Rectal smooth muscle tissue (tissue), 1 donor: Measurements from ENCODE around the gene BCL7B.
"Not testable (repeated sequence)": the region's sequence is repeated elsewhere in the genome, so short reads cannot be mapped to it uniquely, and the experiment has no call there.

Experiments
- H3K27ac ChIP-seq: one replicate; pipeline ENCODE4 v1.7.0; 2013; ENCODE audit warnings: low read depth, low read length, inconsistent platforms
- H3K27me3 ChIP-seq: one replicate; pipeline ENCODE4 v1.7.0; 2013; ENCODE audit warnings: low read length; ENCODE audit not compliant: control insufficient read depth, insufficient read depth
- H3K36me3 ChIP-seq: one replicate; pipeline ENCODE4 v1.7.0; 2013; ENCODE audit warnings: low read length; ENCODE audit not compliant: control insufficient read depth, insufficient read depth
- H3K4me1 ChIP-seq: one replicate; pipeline ENCODE4 v1.7.0; 2013; ENCODE audit warnings: low read length; ENCODE audit not compliant: control insufficient read depth, insufficient read depth
- H3K4me3 ChIP-seq: one replicate; pipeline ENCODE4 v1.7.0; 2013; ENCODE audit warnings: low read length
- H3K9ac ChIP-seq: one replicate; pipeline ENCODE4 v1.7.0; 2013; ENCODE audit warnings: low read length

The BCL7B gene

DNA sequence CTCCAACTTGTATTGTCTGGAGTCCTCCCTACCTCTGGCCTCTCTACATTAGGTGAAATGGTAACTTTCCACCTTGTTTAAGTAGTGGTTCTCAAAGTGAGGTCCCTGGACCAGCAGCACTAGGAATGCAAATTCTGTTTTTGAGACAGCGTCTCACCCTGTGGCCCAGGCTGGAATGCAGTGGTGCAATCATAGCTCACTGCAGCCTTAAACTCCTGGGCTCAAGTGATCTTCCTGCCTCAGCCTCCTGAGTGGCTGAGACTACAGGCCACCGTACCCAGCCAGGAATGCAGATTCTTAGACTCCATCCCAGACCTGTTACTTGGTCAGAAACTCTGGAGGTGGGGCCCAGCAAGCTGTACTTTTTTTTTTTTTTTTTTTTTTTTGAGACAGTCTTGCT is 27.7 kb upstream of the BCL7B start:
- no peaks in the 10 kb centered on the region for H3K36me3 ChIP-seq
- H3K4me3 ChIP-seq: no peak overlapping the region
- H3K27ac ChIP-seq: no peak overlapping the region
- H3K27me3 ChIP-seq: peaks cover 2% of the 10 kb centered on the region
- H3K9ac ChIP-seq: no peak overlapping the region
- H3K4me1 ChIP-seq: peaks cover 2% of the 10 kb centered on the region

DNA sequence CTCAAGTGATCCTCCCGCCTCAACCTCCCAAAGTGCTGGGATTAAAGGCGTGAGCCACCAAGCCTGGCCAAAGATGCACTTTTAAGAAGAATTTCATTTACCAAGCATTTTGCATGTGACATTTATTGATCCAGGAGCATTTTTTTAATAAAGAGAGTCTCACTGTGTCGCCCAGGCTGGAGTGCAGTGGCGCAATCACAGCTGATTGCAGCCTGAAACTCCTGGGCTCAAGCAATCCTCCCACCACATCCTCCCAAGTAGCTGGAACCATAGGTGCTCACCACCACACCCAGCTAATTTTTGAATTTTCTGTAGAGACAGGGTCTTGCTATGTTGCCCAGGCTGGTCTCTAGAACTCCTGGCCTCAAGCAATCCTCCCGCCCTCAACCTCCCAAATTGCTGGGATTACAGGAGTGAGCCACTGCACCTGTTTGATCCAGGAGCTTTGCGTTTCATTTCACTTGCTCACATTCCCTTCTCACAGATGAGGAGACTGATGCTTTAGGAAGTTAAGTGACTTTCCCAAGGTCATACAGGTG is 25.2 kb upstream of the BCL7B start:
- Histone ChIP-seq H3K27me3 (peaks cover under 1% of the 10 kb centered on the region), H3K36me3 (no peaks in the 10 kb centered on the region), H3K9ac (no peak overlapping the region), H3K4me3 (no peak overlapping the region), H3K27ac (no peak overlapping the region), H3K4me1 (peaks cover under 1% of the 10 kb centered on the region)

DNA sequence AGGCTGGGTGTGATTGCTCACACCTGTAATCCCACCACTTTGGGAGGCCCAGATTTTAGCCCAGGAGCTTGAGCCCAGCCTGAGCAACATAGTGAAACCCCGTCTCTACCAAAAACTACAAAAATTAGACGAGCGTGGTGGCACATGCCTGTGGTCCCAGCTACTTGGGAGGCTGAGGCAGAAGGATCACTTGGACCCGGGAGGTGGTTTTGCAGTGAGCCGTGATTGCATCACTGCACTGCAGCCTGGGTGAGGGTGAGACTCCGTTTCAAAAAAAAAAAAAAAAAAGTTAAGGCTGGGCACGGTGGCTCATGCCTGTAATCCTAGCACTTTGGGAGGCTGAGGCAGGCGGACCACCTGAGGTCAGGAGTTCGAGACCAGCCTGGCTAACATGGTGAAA is 23.5 kb upstream of the BCL7B start:
- not testable (repeated sequence) for H3K4me3 ChIP-seq, H3K9ac ChIP-seq, H3K36me3 ChIP-seq, H3K27me3 ChIP-seq, H3K27ac ChIP-seq, H3K4me1 ChIP-seq

DNA sequence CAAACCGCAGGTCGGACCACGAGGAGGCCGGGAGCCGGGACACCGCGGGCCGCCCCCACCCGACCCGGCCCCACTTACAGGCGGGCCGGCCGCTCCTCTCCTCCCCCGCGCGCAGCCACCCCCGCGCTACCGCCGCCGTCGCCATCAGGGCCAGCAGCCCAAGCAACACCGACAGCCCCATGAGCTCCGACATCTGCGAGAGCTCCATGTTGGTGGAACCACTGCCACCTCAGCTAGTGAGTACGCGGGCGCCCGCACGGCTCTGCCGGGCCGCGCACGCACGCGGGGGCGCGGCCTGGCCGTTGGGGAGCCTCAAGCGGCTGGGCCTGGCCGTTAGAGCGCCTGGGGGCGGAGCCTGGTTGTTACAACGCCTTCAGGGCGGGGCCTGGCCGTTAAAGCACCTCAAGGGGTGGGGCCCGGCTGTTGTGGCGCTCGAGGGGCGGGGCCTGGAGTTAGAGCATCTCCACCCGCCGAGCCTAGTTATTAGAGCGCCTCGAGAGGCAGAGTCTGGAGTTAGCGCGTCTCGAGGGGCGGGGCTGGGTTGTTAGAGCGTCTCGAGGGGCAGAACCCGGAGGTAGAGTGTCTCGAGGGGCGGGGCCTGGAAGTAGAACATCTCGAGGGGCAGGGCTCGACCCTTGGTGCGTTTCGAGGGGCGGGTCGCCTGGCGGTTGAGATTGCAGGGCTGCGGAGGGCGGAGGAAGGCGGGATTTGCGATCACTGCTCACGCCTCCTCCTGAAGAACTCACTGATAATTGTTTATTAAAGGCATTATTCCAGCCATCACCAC is 21.0 kb upstream of the BCL7B start, which contains the start of gene TBL2:
TSS of gene TBL2 (minus strand) at position 238 of the 787 bp plus-strand sequence. CDS start at position 208, 30 bp downstream.
- peak within 1 kb of the TSS; percentile 75 for H3K27ac ChIP-seq
- peaks cover 3% of the 10 kb centered on the region for H3K4me1 ChIP-seq
- H3K36me3 ChIP-seq: peaks cover 11% of the 10 kb centered on the region
- peak within 1 kb of the TSS; percentile 90 for H3K9ac ChIP-seq
- H3K4me3 ChIP-seq: peak within 1 kb of the TSS; percentile 88
- no peaks in the 10 kb centered on the region for H3K27me3 ChIP-seq

DNA sequence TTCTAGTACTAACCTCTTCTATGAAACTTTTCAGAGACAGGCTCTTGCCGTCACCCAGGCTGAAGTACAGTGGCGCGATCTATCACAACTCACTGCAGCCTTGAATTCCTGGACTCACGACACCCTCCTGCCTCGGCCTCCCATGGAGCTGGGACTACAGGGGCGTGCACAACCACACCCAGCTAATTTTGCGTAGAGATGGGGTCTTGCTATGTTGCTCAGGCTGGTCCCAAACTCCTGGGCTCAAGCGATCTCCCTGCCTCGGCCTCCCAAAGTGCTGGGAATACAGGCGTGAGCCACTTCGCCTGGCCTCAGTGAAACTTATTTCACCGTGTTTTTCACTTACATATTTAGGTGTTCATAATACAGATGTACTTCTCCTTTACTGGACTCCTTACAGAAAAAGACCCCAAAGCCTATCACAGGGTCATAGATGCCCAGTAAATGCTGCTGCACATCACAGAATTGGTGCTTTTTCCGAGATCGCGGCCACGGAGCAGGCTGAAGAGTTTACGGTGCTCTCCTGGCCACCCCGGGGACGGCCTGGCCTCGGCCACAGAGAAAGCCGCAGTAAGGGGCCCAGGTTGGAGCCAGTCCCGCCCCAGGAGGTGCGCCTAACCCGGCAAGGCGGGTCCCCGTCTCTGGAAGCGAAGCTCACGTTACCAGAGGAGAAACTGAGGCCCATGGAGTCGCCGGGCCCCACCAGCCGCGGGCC is 20.3 kb upstream of the BCL7B start:
- no peaks in the 10 kb centered on the region for H3K27me3 ChIP-seq
- H3K4me1 ChIP-seq: peaks cover 3% of the 10 kb centered on the region
- H3K9ac ChIP-seq: peak overlapping the region; percentile 90
- peak overlapping the region; percentile 88 for H3K4me3 ChIP-seq
- H3K36me3 ChIP-seq: peaks cover 19% of the 10 kb centered on the region
- H3K27ac ChIP-seq: peak overlapping the region; percentile 75

DNA sequence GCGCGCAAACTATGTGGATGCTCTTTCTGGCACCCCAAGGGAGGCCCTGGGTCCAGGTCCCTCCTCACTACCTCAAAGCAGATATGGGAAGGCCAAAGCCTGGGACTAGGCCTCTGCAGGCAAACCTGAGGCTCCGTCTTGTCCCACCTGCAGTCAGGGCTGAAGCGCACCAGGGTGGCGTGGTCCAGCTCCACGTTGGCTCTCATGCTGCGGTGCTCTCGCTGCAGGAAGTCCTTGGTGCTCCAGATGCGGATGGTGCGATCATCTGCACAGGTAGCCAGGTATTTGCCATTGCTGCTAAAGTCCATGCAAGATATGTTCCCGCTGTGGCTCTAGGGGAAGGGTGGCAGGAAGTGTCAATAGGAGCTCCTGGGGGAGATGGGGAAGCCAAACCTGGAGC is 16.3 kb upstream of the BCL7B start:
- H3K9ac ChIP-seq: no peak overlapping the region
- H3K4me1 ChIP-seq: peaks cover 3% of the 10 kb centered on the region
- no peak overlapping the region for H3K4me3 ChIP-seq
- no peak overlapping the region for H3K27ac ChIP-seq
- no peaks in the 10 kb centered on the region for H3K27me3 ChIP-seq
- peaks cover 41% of the 10 kb centered on the region for H3K36me3 ChIP-seq

DNA sequence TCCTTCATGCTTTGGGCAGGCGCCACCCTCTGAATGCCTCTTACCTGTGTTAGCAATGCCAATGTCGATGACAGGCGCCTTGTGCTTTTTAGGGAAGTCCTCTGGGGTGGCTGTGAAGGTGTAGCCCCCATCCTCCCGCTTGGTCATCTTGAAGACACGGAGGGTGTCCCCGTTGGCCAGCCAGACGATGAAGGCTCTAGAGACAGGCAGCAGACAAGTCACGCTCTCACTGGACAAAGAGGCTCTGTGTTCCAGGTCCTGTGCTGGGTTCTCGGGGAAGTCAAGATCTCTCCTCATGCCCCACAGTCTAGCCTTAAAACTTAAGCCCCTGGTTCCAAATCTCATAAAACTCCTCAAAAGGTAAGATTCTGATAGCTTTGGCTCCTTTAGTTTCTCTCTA is 15.8 kb upstream of the BCL7B start:
- peaks cover 41% of the 10 kb centered on the region for H3K36me3 ChIP-seq

DNA sequence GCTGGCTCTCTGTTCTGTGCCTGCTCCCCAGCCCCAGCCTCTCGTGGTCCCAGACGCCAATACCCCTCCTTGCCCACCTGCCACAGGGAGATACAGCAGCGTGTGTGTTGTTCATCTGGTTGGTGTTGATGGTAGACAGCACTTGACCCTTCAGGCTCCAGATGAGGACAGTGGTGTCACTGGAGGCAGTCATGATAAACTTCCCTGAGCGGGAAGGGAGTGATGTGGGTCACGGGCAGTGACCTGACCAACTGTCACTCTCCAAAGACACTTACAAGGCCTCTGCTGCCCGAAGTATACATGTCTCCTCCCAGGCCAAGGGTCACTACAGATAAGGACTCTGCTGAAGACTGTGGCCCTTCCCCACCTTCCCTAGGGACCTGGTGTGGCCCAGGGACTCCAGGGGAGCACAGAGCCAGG is 15.3 kb upstream of the BCL7B start:
- Histone ChIP-seq H3K36me3 (peaks cover 41% of the 10 kb centered on the region), H3K27me3 (no peaks in the 10 kb centered on the region), H3K27ac (no peak overlapping the region), H3K9ac (no peak overlapping the region), H3K4me3 (no peak overlapping the region), H3K4me1 (peaks cover 3% of the 10 kb centered on the region)

More for the DNA sequence above, 15.8 kb upstream of the BCL7B start:
- Histone ChIP-seq H3K4me1 (peaks cover 3% of the 10 kb centered on the region), H3K27me3 (no peaks in the 10 kb centered on the region), H3K9ac (no peak overlapping the region), H3K27ac (no peak overlapping the region), H3K4me3 (no peak overlapping the region)

DNA sequence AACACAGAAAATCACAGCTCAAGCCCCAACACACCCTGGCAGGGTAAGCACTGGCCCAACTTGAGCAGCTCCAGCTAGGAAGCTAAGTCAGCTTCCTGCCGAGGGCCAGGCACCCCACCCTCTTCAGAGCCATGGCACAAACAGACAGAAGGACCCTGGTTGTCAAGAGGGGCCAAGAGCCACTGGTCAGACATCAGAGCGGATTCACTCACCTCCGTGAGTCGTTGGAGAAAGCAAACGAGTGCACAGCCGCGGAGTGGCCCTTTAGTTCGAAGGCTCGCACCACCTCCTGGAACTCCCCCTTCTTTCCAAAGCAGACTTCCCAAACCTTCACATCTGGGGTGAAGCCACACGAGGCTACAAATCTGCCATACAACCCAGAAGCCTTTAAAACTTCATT is 13.5 kb upstream of the BCL7B start:
- Histone ChIP-seq H3K27me3 (no peaks in the 10 kb centered on the region), H3K9ac (no peak overlapping the region), H3K27ac (no peak overlapping the region), H3K4me3 (no peak overlapping the region), H3K36me3 (peaks cover 41% of the 10 kb centered on the region), H3K4me1 (no peaks in the 10 kb centered on the region)

DNA sequence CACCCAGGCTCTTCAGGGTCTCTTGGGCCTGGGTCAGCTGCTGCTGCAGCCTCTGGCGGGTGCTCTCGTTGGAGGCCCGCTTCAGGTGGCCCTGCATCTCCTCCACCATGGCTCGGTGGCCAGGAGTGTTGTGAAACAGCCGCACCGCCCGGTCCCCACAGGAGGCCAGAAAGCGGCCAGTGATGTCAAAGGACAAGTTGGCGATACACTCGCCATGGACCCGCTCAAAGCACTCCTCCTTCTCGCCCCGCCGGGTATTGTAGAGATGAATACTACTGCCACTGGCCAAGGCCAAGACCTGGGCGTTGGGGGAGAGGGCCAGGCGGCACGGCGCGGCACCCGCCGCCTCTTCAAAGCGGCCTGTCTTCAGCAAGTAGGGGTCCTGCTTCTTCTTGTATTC is 13.0 kb upstream of the BCL7B start:
- Histone ChIP-seq H3K36me3 (peaks cover 41% of the 10 kb centered on the region), H3K4me3 (no peak overlapping the region), H3K9ac (no peak overlapping the region), H3K4me1 (no peaks in the 10 kb centered on the region), H3K27ac (no peak overlapping the region), H3K27me3 (no peaks in the 10 kb centered on the region)

DNA sequence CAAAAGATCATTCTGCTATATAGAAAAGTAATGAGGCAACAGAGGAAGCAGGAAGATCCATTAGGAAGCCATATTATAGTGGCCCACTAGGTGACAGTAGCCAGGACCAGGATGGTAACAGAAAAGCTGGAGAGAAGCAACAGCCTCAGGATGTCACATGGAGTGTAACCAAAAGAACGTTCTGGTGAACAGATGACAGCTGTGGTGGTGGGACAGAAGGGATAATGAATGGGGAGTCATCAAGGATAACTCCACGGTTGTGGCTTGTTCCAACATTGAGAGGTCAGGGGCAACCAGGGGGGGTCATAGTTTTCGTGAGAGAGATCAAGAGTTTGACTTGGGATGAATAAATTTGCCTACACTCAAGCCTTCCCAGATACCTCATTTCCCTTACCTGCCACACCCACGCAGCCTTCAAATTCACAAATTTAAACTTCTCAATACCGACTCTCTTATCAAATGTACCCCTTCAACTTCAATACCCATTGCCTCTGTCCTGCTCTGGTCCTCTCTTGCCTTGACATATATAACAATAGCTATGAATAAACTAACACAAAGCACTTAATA is 11.6 kb upstream of the BCL7B start:
- Histone ChIP-seq H3K27me3 (no peaks in the 10 kb centered on the region), H3K36me3 (peaks cover 35% of the 10 kb centered on the region), H3K9ac (no peak overlapping the region), H3K27ac (no peak overlapping the region), H3K4me3 (no peak overlapping the region), H3K4me1 (no peaks in the 10 kb centered on the region)

DNA sequence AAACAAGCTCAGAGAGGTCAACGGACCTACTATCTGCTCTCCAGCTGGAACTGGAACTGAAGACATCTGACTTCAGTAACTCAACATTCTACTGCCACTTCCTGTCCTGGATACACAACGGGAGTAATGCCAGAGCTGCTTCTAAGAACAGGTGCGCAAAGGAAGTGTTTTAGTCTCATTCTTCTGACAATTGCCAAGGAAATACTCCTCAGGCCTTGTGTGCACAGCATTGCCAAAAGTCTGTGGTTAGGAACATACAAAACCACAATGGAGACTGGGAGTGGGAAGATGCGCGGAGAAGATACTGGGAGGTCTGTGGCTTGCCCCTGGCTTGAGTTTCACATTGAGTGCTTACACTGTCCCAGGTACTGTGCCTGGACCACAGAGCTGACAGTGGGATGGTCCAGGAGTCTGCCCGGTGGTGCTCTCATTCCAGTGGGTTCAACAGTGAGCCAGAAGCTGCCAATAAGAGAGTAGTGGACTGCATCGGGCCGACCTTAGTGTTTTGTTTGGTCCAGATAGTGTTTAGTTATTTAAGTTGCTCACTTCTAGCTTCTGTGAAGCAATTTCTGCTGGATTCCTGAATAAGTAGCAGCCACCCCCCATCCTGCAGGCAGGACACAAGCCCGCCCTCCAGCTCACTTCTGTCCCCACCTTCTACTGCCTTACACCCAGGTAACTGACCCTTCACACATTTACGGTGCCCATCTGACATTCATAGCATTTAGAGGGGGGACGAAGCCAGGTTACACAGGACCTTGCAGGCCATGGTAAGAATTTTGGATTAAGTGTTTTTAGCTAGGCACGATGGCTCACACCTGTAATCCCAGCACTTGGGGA is 10.6 kb upstream of the BCL7B start:
- no peaks in the 10 kb centered on the region for H3K4me1 ChIP-seq
- H3K36me3 ChIP-seq: peaks cover 25% of the 10 kb centered on the region
- no peak overlapping the region for H3K9ac ChIP-seq
- no peak overlapping the region for H3K27ac ChIP-seq
- H3K4me3 ChIP-seq: no peak overlapping the region
- H3K27me3 ChIP-seq: no peaks in the 10 kb centered on the region
